ENCODE results near the gene TRAM2. TPM values are rescaled to one million over a fixed set of nuclear protein-coding genes. Genes with fewer than 3 reads are reported as not detected.

The TRAM2 gene
- total RNA-seq, result 320 and 339 TPM in 2 replicates
- long read RNA-seq, full-length matches to known transcripts, result 147 of 355 reads
- long read RNA-seq, partial matches to known transcripts, result 18 of 355 reads
- long read RNA-seq, other reads (novel, unspliced or antisense), result 190 of 355 reads

GRCh38 chr6:52577022-52577777 is at the start of gene TRAM2:
Gene TRAM2 (minus strand): TSS chr6:52577060. CDS start chr6:52576915, 145 bp downstream.
- Mint-ChIP-seq H3K36me3 (ENCODE audit: unreplicated experiment) (peaks cover 16% of the 10 kb centered on the region), H3K27me3 (ENCODE audit: unreplicated experiment) (no peaks in the 10 kb centered on the region), H3K27ac (ENCODE audit: unreplicated experiment) (peak within 1 kb of the TSS; percentile 93), H3K9me3 (ENCODE audit: unreplicated experiment) (no peaks in the 10 kb centered on the region), H3K4me3 (ENCODE audit: unreplicated experiment) (peak within 1 kb of the TSS; percentile 93), H3K4me1 (ENCODE audit: unreplicated experiment) (peaks cover 34% of the 10 kb centered on the region)
- TF ChIP-seq CTCF (IDR thresholded peaks at IDR 0.05), result peak; percentile 37
- DNase-seq (ENCODE audit: extremely low spot score, unreplicated experiment), result peak; percentile 93

GRCh38 chr6:52622810-52623209 is 46.0 kb upstream of the TRAM2 start:
- Mint-ChIP-seq H3K27ac (ENCODE audit: unreplicated experiment) (no peak overlapping the region), H3K4me1 (ENCODE audit: unreplicated experiment) (peaks cover 7% of the 10 kb centered on the region)

GRCh38 chr6:52621631-52622030 is 44.8 kb upstream of the TRAM2 start:
- no peaks in the 10 kb centered on the region for H3K27me3 Mint-ChIP-seq (ENCODE audit: unreplicated experiment)

More at GRCh38 chr6:52622810-52623209, 46.0 kb upstream of the TRAM2 start:
- H3K4me3 Mint-ChIP-seq (ENCODE audit: unreplicated experiment), result no peak overlapping the region
- TF ChIP-seq CTCF (IDR thresholded peaks at IDR 0.05), result no peak
- DNase-seq (ENCODE audit: extremely low spot score, unreplicated experiment), result no peak
- no peaks in the 10 kb centered on the region for H3K36me3 Mint-ChIP-seq (ENCODE audit: unreplicated experiment)
- H3K27me3 Mint-ChIP-seq (ENCODE audit: unreplicated experiment), result no peaks in the 10 kb centered on the region
- H3K9me3 Mint-ChIP-seq (ENCODE audit: unreplicated experiment), result no peaks in the 10 kb centered on the region

GRCh38 chr6:52620906-52621190 is 44.0 kb upstream of the TRAM2 start:
- no peak overlapping the region for H3K4me3 Mint-ChIP-seq (ENCODE audit: unreplicated experiment)

More at GRCh38 chr6:52621631-52622030, 44.8 kb upstream of the TRAM2 start:
- Mint-ChIP-seq H3K27ac (ENCODE audit: unreplicated experiment) (no peak overlapping the region), H3K4me3 (ENCODE audit: unreplicated experiment) (no peak overlapping the region), H3K36me3 (ENCODE audit: unreplicated experiment) (no peaks in the 10 kb centered on the region), H3K9me3 (ENCODE audit: unreplicated experiment) (no peaks in the 10 kb centered on the region), H3K4me1 (ENCODE audit: unreplicated experiment) (peaks cover 19% of the 10 kb centered on the region)
- TF ChIP-seq CTCF (IDR thresholded peaks at IDR 0.05), result no peak
- DNase-seq (ENCODE audit: extremely low spot score, unreplicated experiment), result no peak

More at GRCh38 chr6:52620906-52621190, 44.0 kb upstream of the TRAM2 start:
- Mint-ChIP-seq H3K9me3 (ENCODE audit: unreplicated experiment) (no peaks in the 10 kb centered on the region), H3K27ac (ENCODE audit: unreplicated experiment) (no peak overlapping the region), H3K36me3 (ENCODE audit: unreplicated experiment) (no peaks in the 10 kb centered on the region), H3K27me3 (ENCODE audit: unreplicated experiment) (no peaks in the 10 kb centered on the region), H3K4me1 (ENCODE audit: unreplicated experiment) (peaks cover 25% of the 10 kb centered on the region)
- TF ChIP-seq CTCF (IDR thresholded peaks at IDR 0.05), result no peak
- DNase-seq (ENCODE audit: extremely low spot score, unreplicated experiment), result no peak
